PC-3 (cell line): ENCODE data around the gene ACTN1. TPM values are rescaled to one million over a fixed set of nuclear protein-coding genes. Genes with fewer than 3 reads are reported as not detected.

Experiments used
- ATAC-seq: fragments of 200-7000 bp; cut with Tn5 transposase; 2 replicates; pipeline ENCODE4 v1.9.1; 2020; ENCODE audit warnings: mild to moderate bottlenecking, moderate library complexity
- Bru-seq: library from RNA; stranded (reverse); fragments of 400-500 nt; gene quantifications from one replicate; lab custom pipeline; 2021; lab: Mats Ljungman, UMichigan
- BruChase-seq, 2 experiments: library from RNA; stranded (reverse); fragments of 400-500 nt; gene quantifications; one replicate each; lab custom pipeline; 2021; lab: Mats Ljungman, UMichigan
- BruUV-seq: library from RNA; stranded (reverse); fragments of 400-500 nt; replicated peaks from 2 replicates; lab custom pipeline; 2021; lab: Mats Ljungman, UMichigan
- CTCF ChIA-PET: fragments of 300-600 bp; sonication (Branson Sonifier 250); formaldehyde crosslinking; loops from one replicate; lab custom pipeline; 2022; ENCODE audit warnings: antibody characterized with exemption; lab: Charles Lee
- POLR2A ChIA-PET: fragments of 300-600 bp; sonication (Branson Sonifier 250); formaldehyde crosslinking; loops from one replicate; lab custom pipeline; 2022; ENCODE audit warnings: antibody characterized with exemption; ENCODE audit not compliant: unreplicated experiment; lab: Charles Lee
- DNase-seq: peaks from one replicate; pipeline ENCODE4 v3.0.0-alpha.2; 2015
- H2AFZ ChIP-seq: fragments of 300-600 bp; sonication (generic); 2 replicates; pipeline ENCODE4 v1.6.0; 2016; ENCODE audit warnings: antibody characterized with exemption, low read length
- H3F3A ChIP-seq: fragments of 300-600 bp; sonication (generic); one replicate; pipeline ENCODE4 v1.6.0; 2017; ENCODE audit warnings: antibody characterized with exemption, low read length, control low read depth, mild to moderate bottlenecking; ENCODE audit not compliant: unreplicated experiment
- H3K27ac ChIP-seq: fragments of 300-600 bp; sonication (generic); 2 replicates; pipeline ENCODE4 v1.5.1; 2016; ENCODE audit warnings: mild to moderate bottlenecking, low read length
- H3K27me3 ChIP-seq: fragments of 300-600 bp; sonication (generic); 2 replicates; pipeline ENCODE4 v1.6.1; 2016; ENCODE audit warnings: low read length, mixed read lengths
- H3K36me3 ChIP-seq: fragments of 300-600 bp; sonication (generic); 2 replicates; pipeline ENCODE4 v1.6.1; 2016; ENCODE audit warnings: low read depth, mixed run types, low read length, mixed read lengths
- H3K4me1 ChIP-seq: fragments of 300-600 bp; sonication (generic); 2 replicates; pipeline ENCODE4 v1.5.1; 2016; ENCODE audit warnings: low read length; ENCODE audit not compliant: insufficient read depth
- H3K4me2 ChIP-seq: fragments of 300-600 bp; sonication (generic); 2 replicates; pipeline ENCODE4 v1.6.0; 2016; ENCODE audit warnings: low read length
- H3K4me3 ChIP-seq: fragments of 300-600 bp; sonication (generic); 2 replicates; pipeline ENCODE4 v1.5.1; 2016; ENCODE audit warnings: mild to moderate bottlenecking, low read length, mixed read lengths
- H3K79me2 ChIP-seq: fragments of 300-600 bp; sonication (generic); 2 replicates; pipeline ENCODE4 v1.6.1; 2017; ENCODE audit warnings: low read length, mixed read lengths
- H3K9ac ChIP-seq: fragments of 300-600 bp; sonication (generic); 2 replicates; pipeline ENCODE4 v1.6.0; 2016; ENCODE audit warnings: mild to moderate bottlenecking, low read length
- H3K9me2 ChIP-seq: fragments of 300-600 bp; sonication (generic); replicated peaks from 2 replicates; pipeline ENCODE4 v1.6.1; 2016; ENCODE audit warnings: mixed run types, low read length, mixed read lengths
- H3K9me3 ChIP-seq: fragments of 300-600 bp; sonication (generic); 2 replicates; pipeline ENCODE4 v1.6.1; 2016; ENCODE audit warnings: low read length, mixed read lengths
- H4K20me1 ChIP-seq: fragments of 300-600 bp; sonication (generic); 2 replicates; pipeline ENCODE4 v1.6.1; 2016; ENCODE audit warnings: low read length, mixed read lengths
- CTCF ChIP-seq: fragments of 300-600 bp; sonication (generic); conservative IDR thresholded peaks from 2 replicates; pipeline ENCODE4 v1.5.1; 2017; ENCODE audit warnings: antibody characterized with exemption, low read depth, mild to moderate bottlenecking, low read length
- EZH2 ChIP-seq: fragments of 300-600 bp; sonication (generic); IDR thresholded peaks from one replicate; pipeline ENCODE4 v1.6.1; 2017; ENCODE audit warnings: antibody characterized with exemption, mild to moderate bottlenecking, low read length; ENCODE audit not compliant: unreplicated experiment
- EZH2phosphoT487 ChIP-seq: fragments of 300-600 bp; sonication (generic); IDR thresholded peaks from 2 replicates; pipeline ENCODE4 v1.6.1; 2018; ENCODE audit warnings: mild to moderate bottlenecking, antibody characterized with exemption, low read length, borderline replicate concordance
- intact Hi-C: fragments of 100-400 bp; cut with micrococcal nuclease; formaldehyde crosslinking; loops from 2 replicates; pipeline ENCODE4 v1.9.0; 2023
- long read RNA-seq: library from polyadenylated mRNA; unstranded; transcript quantifications from one replicate; pipeline ENCODE4 v2.0.0, GENCODE V29; 2021; ENCODE audit not compliant: unreplicated experiment
- total RNA-seq: library from RNA; depleted of rRNA; stranded (reverse); fragments of >200 nt; gene quantifications from 2 replicates; pipeline ENCODE4 v1.2.3, GENCODE V29; 2014; rRNA removed

Gene ACTN1
- total RNA-seq (303 and 400 TPM in 2 replicates), Bru-seq, nascent RNA (percentile 98 among the genes with signal in this experiment), BruChase-seq, experiment 1, labeled RNA remaining after a 6-hour chase (percentile 96 among the genes with signal in this experiment), BruChase-seq, experiment 2, labeled RNA remaining after a 2-hour chase (percentile 96 among the genes with signal in this experiment)
- long read RNA-seq, full-length matches to known transcripts: 747 of 1,127 reads
- long read RNA-seq, partial matches to known transcripts: 160 of 1,127 reads
- long read RNA-seq, other reads (novel, unspliced or antisense): 220 of 1,127 reads

- Histone ChIP-seq H3K9me3 (no peaks in the 10 kb centered on the region), H3K27me3 (no peaks in the 10 kb centered on the region), H3K4me3 (peak within 1 kb of the TSS; percentile 98), H3K9ac (peak within 1 kb of the TSS; percentile 98), H3K4me2 (peak within 1 kb of the TSS; percentile 90), H3K9me2 (no peaks in the 10 kb centered on the region), H3K36me3 (peaks cover 20% of the 10 kb centered on the region), H3K27ac (peak within 1 kb of the TSS; percentile 96), H4K20me1 (peaks cover 31% of the 10 kb centered on the region), H3K79me2 (peaks cover 52% of the 10 kb centered on the region), H3K4me1 (peaks cover 40% of the 10 kb centered on the region), H2AFZ (peak within 1 kb of the TSS; percentile 95), H3F3A (no peaks in the 10 kb centered on the region)
- BruUV-seq: no TSS peak
- DNase-seq (peak; percentile 98), ATAC-seq (peak; percentile 68)
- ChIA-PET CTCF (interaction anchor here (1.1 to 1.3 kb wide), 2 partner anchors 68 to 122 kb away, joined by 4 to 5 read pairs; no protein-coding TSS in a partner anchor), POLR2A (interaction anchor here (0.5 to 1.4 kb wide), 7 partner anchors 23 to 186 kb away, joined by 3 to 11 read pairs (median 5); partner anchors contain the start of gene ZFP36L1)
- intact Hi-C loops: loop anchor here (1.0 to 10.0 kb wide), 6 partner anchors 26 to 419 kb away; partner anchors contain the start of genes ERH, EXD2 and SLC39A9
- TF ChIP-seq EZH2phosphoT487 (no peak), EZH2 (no peak), CTCF (no peak)
These were observed at the start of gene ACTN1 for GRCh38 chr14:68979021-68979721. TSS of gene ACTN1 (minus strand) at chr14:68979302. CDS start at chr14:68979056, 246 bp downstream.

GRCh38 chr14:69027242-69027913, 48.3 kb upstream of the ACTN1 start:
- no peaks in the 10 kb centered on the region for H3K36me3 ChIP-seq
- no TSS peak for BruUV-seq
- no peak overlapping the region for H3K4me2 ChIP-seq
- no peaks in the 10 kb centered on the region for H3F3A ChIP-seq
- CTCF ChIA-PET: interaction anchor here (0.5 to 0.6 kb wide), 2 partner anchors 12 to 32 kb away, joined by 3 read pairs; no protein-coding TSS in a partner anchor
- no peak overlapping the region for H3K27ac ChIP-seq
- H3K9me2 ChIP-seq: no peaks in the 10 kb centered on the region
- no peaks in the 10 kb centered on the region for H3K4me1 ChIP-seq
- H4K20me1 ChIP-seq: no peaks in the 10 kb centered on the region
- no peak overlapping the region for H2AFZ ChIP-seq
- POLR2A ChIA-PET: interaction anchor here (0.6 kb wide), 2 partner anchors 8 to 95 kb away, joined by 4 to 7 read pairs; no protein-coding TSS in a partner anchor
- ATAC-seq: peak; percentile 37; the same call in 1 of the 2 replicates
- H3K9me3 ChIP-seq: no peaks in the 10 kb centered on the region
- H3K9ac ChIP-seq: no peak overlapping the region
- H3K79me2 ChIP-seq: no peaks in the 10 kb centered on the region
- intact Hi-C loops: no loop called here
- no peak for TF ChIP-seq CTCF
- TF ChIP-seq EZH2phosphoT487: no peak
- no peak for TF ChIP-seq EZH2
- no peak for DNase-seq
- no peaks in the 10 kb centered on the region for H3K27me3 ChIP-seq
- no peak overlapping the region for H3K4me3 ChIP-seq
